Neural progenitor cell (in vitro differentiated cells): ENCODE measurements around the gene CDH3. TPM values are rescaled to one million over a fixed set of nuclear protein-coding genes. Genes with fewer than 3 reads are reported as not detected.
"Not testable (repeated sequence)": the region's sequence is repeated elsewhere in the genome, so short reads cannot be mapped to it uniquely, and the experiment has no call there.

Experiments
- DNase-seq: peaks from one replicate; pipeline ENCODE4 v3.0.0-alpha.2; 2016; ENCODE audit warnings: low spot score
- H2AFZ ChIP-seq: fragments of 200-600 bp; sonication (generic); replicated peaks from 2 replicates; pipeline ENCODE4 v1.6.1; 2016; ENCODE audit warnings: antibody characterized with exemption
- H3F3A ChIP-seq: fragments of 200-600 bp; sonication (generic); 2 replicates; pipeline ENCODE4 v1.6.1; 2016; ENCODE audit warnings: antibody characterized with exemption, low read depth
- H3K27ac ChIP-seq: fragments of 200-600 bp; sonication (generic); 2 replicates; pipeline ENCODE4 v1.5.1; 2016; ENCODE audit warnings: mild to moderate bottlenecking
- H3K27me3 ChIP-seq: fragments of 200-600 bp; sonication (generic); 2 replicates; pipeline ENCODE4 v1.6.1; 2016; ENCODE audit warnings: mild to moderate bottlenecking, moderate library complexity
- H3K36me3 ChIP-seq: fragments of 200-600 bp; sonication (generic); 2 replicates; pipeline ENCODE4 v1.5.1; 2016
- H3K4me1 ChIP-seq: fragments of 200-600 bp; sonication (generic); 2 replicates; pipeline ENCODE4 v1.6.1; 2016; ENCODE audit warnings: mixed run types
- H3K4me2 ChIP-seq: fragments of 200-600 bp; sonication (generic); 2 replicates; pipeline ENCODE4 v1.6.1; 2016
- H3K4me3 ChIP-seq: fragments of 200-600 bp; sonication (generic); 2 replicates; pipeline ENCODE4 v1.5.1; 2016
- H3K79me2 ChIP-seq: fragments of 200-600 bp; sonication (generic); 2 replicates; pipeline ENCODE4 v1.6.1; 2016; ENCODE audit warnings: low read depth
- H3K9ac ChIP-seq: fragments of 200-600 bp; sonication (generic); 2 replicates; pipeline ENCODE4 v1.6.1; 2016
- H3K9me3 ChIP-seq: fragments of 200-600 bp; sonication (generic); 2 replicates; pipeline ENCODE4 v1.5.1; 2016; ENCODE audit warnings: low read depth
- H4K20me1 ChIP-seq: fragments of 200-600 bp; sonication (generic); 2 replicates; pipeline ENCODE4 v1.6.1; 2016; ENCODE audit warnings: low read depth
- H3K27ac Mint-ChIP-seq: 3 replicates; pipeline ENCODE4 v1.8.0; 2021; ENCODE audit warnings: mixed read lengths
- H3K27me3 Mint-ChIP-seq: 2 replicates; pipeline ENCODE4 v1.8.0; 2022; ENCODE audit warnings: low read depth, mild to moderate bottlenecking, inconsistent platforms, moderate library complexity, mixed read lengths; ENCODE audit not compliant: insufficient read depth
- H3K36me3 Mint-ChIP-seq: 3 replicates; pipeline ENCODE4 v1.8.0; 2021; ENCODE audit warnings: mixed read lengths
- H3K4me1 Mint-ChIP-seq: 3 replicates; pipeline ENCODE4 v1.8.0; 2021; ENCODE audit warnings: mixed read lengths
- H3K4me3 Mint-ChIP-seq: 3 replicates; pipeline ENCODE4 v1.8.0; 2021; ENCODE audit warnings: mild to moderate bottlenecking, moderate library complexity, mixed read lengths
- H3K9me3 Mint-ChIP-seq: 3 replicates; pipeline ENCODE4 v1.8.0; 2020; ENCODE audit warnings: mixed read lengths
- CTCF ChIP-seq: fragments of 200-600 bp; sonication (generic); IDR thresholded peaks from 2 replicates; pipeline ENCODE4 v1.5.1; 2017; ENCODE audit warnings: antibody characterized with exemption, mild to moderate bottlenecking
- EZH2 ChIP-seq: fragments of 200-600 bp; sonication (generic); IDR thresholded peaks from 2 replicates; pipeline ENCODE4 v1.6.1; 2017; ENCODE audit warnings: antibody characterized with exemption, mild to moderate bottlenecking, moderate library complexity
- EZH2phosphoT487 ChIP-seq: fragments of 200-600 bp; sonication (generic); IDR thresholded peaks from 2 replicates; pipeline ENCODE4 v1.6.1; 2017; ENCODE audit warnings: antibody characterized with exemption
- total RNA-seq: library from RNA; depleted of rRNA; stranded (reverse); fragments of >200 nt; gene quantifications from 2 replicates; pipeline ENCODE4 v1.2.3, GENCODE V29; 2015; ENCODE audit warnings: low replicate concordance

Gene CDH3
- total RNA-seq, 1 donor from 2014 or later: 3.9 TPM

GRCh38 chr16:68711421-68712139 lies 66.5 kb downstream of the CDH3 start:
- Mint-ChIP-seq H3K27me3 (peaks cover 4% of the 10 kb centered on the region), H3K4me1 (peaks cover 14% of the 10 kb centered on the region), H3K27ac (no peak overlapping the region), H3K9me3 (no peaks in the 10 kb centered on the region), H3K36me3 (no peaks in the 10 kb centered on the region), H3K4me3 (no peak overlapping the region)
- no peak overlapping the region for H3K4me3 ChIP-seq
- DNase-seq: no peak
- H3K27me3 ChIP-seq: no peaks in the 10 kb centered on the region
- H4K20me1 ChIP-seq: no peaks in the 10 kb centered on the region
- no peaks in the 10 kb centered on the region for H3K36me3 ChIP-seq
- H3K4me1 ChIP-seq: peaks cover 4% of the 10 kb centered on the region
- H2AFZ ChIP-seq: no peak overlapping the region
- H3K9me3 ChIP-seq: no peaks in the 10 kb centered on the region
- H3K9ac ChIP-seq: no peak overlapping the region
- H3K79me2 ChIP-seq: no peaks in the 10 kb centered on the region
- TF ChIP-seq EZH2 (no peak), EZH2phosphoT487 (no peak), CTCF (no peak)
- H3F3A ChIP-seq: peaks cover 5% of the 10 kb centered on the region
- no peak overlapping the region for H3K4me2 ChIP-seq
- no peak overlapping the region for H3K27ac ChIP-seq

GRCh38 chr16:68713361-68713760 lies 68.3 kb downstream of the CDH3 start:
- no peak overlapping the region for H3K4me3 ChIP-seq
- H3K4me2 ChIP-seq: no peak overlapping the region
- no peaks in the 10 kb centered on the region for H3F3A ChIP-seq
- no peaks in the 10 kb centered on the region for H3K79me2 ChIP-seq
- H3K9ac ChIP-seq: no peak overlapping the region
- no peaks in the 10 kb centered on the region for H4K20me1 ChIP-seq
- H3K9me3 ChIP-seq: no peaks in the 10 kb centered on the region
- H3K36me3 Mint-ChIP-seq: no peaks in the 10 kb centered on the region
- peaks cover 4% of the 10 kb centered on the region for H3K27me3 Mint-ChIP-seq
- no peaks in the 10 kb centered on the region for H3K4me1 ChIP-seq
- H2AFZ ChIP-seq: no peak overlapping the region
- DNase-seq: no peak
- H3K4me1 Mint-ChIP-seq: peaks cover 14% of the 10 kb centered on the region
- H3K9me3 Mint-ChIP-seq: peaks cover 2% of the 10 kb centered on the region
- no peak overlapping the region for H3K4me3 Mint-ChIP-seq
- H3K27ac ChIP-seq: no peak overlapping the region
- H3K36me3 ChIP-seq: no peaks in the 10 kb centered on the region
- TF ChIP-seq EZH2 (no peak), CTCF (no peak), EZH2phosphoT487 (no peak)
- peak overlapping the region; percentile 68 for H3K27ac Mint-ChIP-seq
- H3K27me3 ChIP-seq: no peaks in the 10 kb centered on the region

GRCh38 chr16:68715471-68715870 lies 70.4 kb downstream of the CDH3 start:
- Histone ChIP-seq H3K4me3 (no peak overlapping the region), H3K27ac (no peak overlapping the region), H3K36me3 (no peaks in the 10 kb centered on the region), H3K9ac (no peak overlapping the region), H3K4me2 (no peak overlapping the region), H3K79me2 (no peaks in the 10 kb centered on the region), H4K20me1 (no peaks in the 10 kb centered on the region), H3K4me1 (no peaks in the 10 kb centered on the region), H3K9me3 (no peaks in the 10 kb centered on the region), H3K27me3 (no peaks in the 10 kb centered on the region), H2AFZ (no peak overlapping the region), H3F3A (no peaks in the 10 kb centered on the region)
- peaks cover 4% of the 10 kb centered on the region for H3K9me3 Mint-ChIP-seq
- H3K4me3 Mint-ChIP-seq: no peak overlapping the region
- peaks cover 14% of the 10 kb centered on the region for H3K4me1 Mint-ChIP-seq
- TF ChIP-seq EZH2phosphoT487: no peak
- no peak for TF ChIP-seq CTCF
- TF ChIP-seq EZH2: no peak
- no peaks in the 10 kb centered on the region for H3K36me3 Mint-ChIP-seq
- H3K27me3 Mint-ChIP-seq: peaks cover 2% of the 10 kb centered on the region
- DNase-seq: no peak
- no peak overlapping the region for H3K27ac Mint-ChIP-seq

- not testable (repeated sequence) for H4K20me1 ChIP-seq, H3K36me3 ChIP-seq, H3K4me3 Mint-ChIP-seq, DNase-seq, H3K9me3 Mint-ChIP-seq, H3K9ac ChIP-seq, H3K9me3 ChIP-seq, H3K36me3 Mint-ChIP-seq, H3K4me3 ChIP-seq, H3K27me3 ChIP-seq, H3K4me1 ChIP-seq, H3K4me2 ChIP-seq, H3K27ac Mint-ChIP-seq, H3K27me3 Mint-ChIP-seq, H3K27ac ChIP-seq, H3K79me2 ChIP-seq, H3F3A ChIP-seq, H2AFZ ChIP-seq
- peaks cover 14% of the 10 kb centered on the region for H3K4me1 Mint-ChIP-seq
These were observed 71.4 kb downstream of the CDH3 start for GRCh38 chr16:68716516-68716915.
